Erythroblast (primary cell): Measurements from ENCODE around the gene TMEM132C.

Experiments used
- GATA1 ChIP-seq: IDR thresholded peaks from 2 replicates; pipeline ENCODE4 v1.6.1; 2011; ENCODE audit warnings: low read depth, mild to moderate bottlenecking, control low read depth, low read length, moderate library complexity
- POLR2A ChIP-seq: IDR thresholded peaks from 2 replicates; pipeline ENCODE4 v1.6.1; 2011; ENCODE audit warnings: mild to moderate bottlenecking, low read length

DNA sequence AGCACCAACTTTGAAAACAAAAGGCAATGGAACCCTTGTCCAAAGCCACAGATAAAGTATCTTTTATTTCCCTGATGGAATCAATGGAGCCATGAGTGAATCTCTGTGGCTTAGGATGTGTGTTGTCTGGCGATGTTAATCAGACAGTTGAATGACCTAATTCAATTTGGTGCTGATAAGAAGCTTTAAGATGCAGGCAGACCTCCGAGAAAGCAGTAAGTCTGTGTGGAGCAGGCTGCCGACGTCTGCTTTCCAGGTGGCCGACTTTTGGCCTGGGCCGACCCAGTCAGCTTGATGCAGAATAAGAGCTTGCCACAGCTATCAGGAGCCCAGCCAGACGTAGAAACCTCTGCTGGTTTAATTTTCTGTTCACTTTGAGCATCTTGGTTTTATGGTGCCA lies 21.1 kb upstream of the TMEM132C start:
- no peak for TF ChIP-seq POLR2A
- no peak for TF ChIP-seq GATA1
